ENCODE results near the gene ROR1.
"Not testable (repeated sequence)": the region's sequence is repeated elsewhere in the genome, so short reads cannot be mapped to it uniquely, and the experiment has no call there.

The ROR1 gene

GRCh38 chr1:64104585-64104984 lies 330.8 kb downstream of the ROR1 start:
- not testable (repeated sequence) for H3K4me1 ChIP-seq (ENCODE audit: insufficient read depth, low read length); H3K9ac ChIP-seq (ENCODE audit: low read length); H3K27me3 ChIP-seq (ENCODE audit: control insufficient read depth in 1 of 2, insufficient read depth in 2 of 2, low read length in 2 of 2); H3K9me3 ChIP-seq (ENCODE audit: low read length); H3K4me3 ChIP-seq (ENCODE audit: low read depth in 1 of 2, low read length in 2 of 2); H3K36me3 ChIP-seq (ENCODE audit: insufficient read depth, low read length); H3K27ac ChIP-seq (ENCODE audit: low read depth, low read length)

- Histone ChIP-seq H3K36me3 (ENCODE audit: insufficient read depth, low read length) (no peaks in the 10 kb centered on the region), H3K4me3 (ENCODE audit: low read depth in 1 of 2, low read length in 2 of 2) (no peak overlapping the region), H3K27ac (ENCODE audit: low read depth, low read length) (no peak overlapping the region)
These were observed 333.3 kb downstream of the ROR1 start for GRCh38 chr1:64107118-64107519.

GRCh38 chr1:64107632-64108031 lies 333.8 kb downstream of the ROR1 start:
- H3K9me3 ChIP-seq (ENCODE audit: low read length) = no peaks in the 10 kb centered on the region
- H3K27ac ChIP-seq (ENCODE audit: low read depth, low read length) = no peak overlapping the region
- no peaks in the 10 kb centered on the region for H3K36me3 ChIP-seq (ENCODE audit: insufficient read depth, low read length)
- H3K9ac ChIP-seq (ENCODE audit: low read length) = no peak overlapping the region
- H3K27me3 ChIP-seq (ENCODE audit: control insufficient read depth in 1 of 2, insufficient read depth in 2 of 2, low read length in 2 of 2) = no peaks in the 10 kb centered on the region
- H3K4me1 ChIP-seq (ENCODE audit: insufficient read depth, low read length) = no peaks in the 10 kb centered on the region
- no peak overlapping the region for H3K4me3 ChIP-seq (ENCODE audit: low read depth in 1 of 2, low read length in 2 of 2)

More at GRCh38 chr1:64107118-64107519, 333.3 kb downstream of the ROR1 start:
- Histone ChIP-seq H3K27me3 (ENCODE audit: control insufficient read depth in 1 of 2, insufficient read depth in 2 of 2, low read length in 2 of 2) (no peaks in the 10 kb centered on the region), H3K9ac (ENCODE audit: low read length) (no peak overlapping the region), H3K9me3 (ENCODE audit: low read length) (no peaks in the 10 kb centered on the region), H3K4me1 (ENCODE audit: insufficient read depth, low read length) (no peaks in the 10 kb centered on the region)

DNA sequence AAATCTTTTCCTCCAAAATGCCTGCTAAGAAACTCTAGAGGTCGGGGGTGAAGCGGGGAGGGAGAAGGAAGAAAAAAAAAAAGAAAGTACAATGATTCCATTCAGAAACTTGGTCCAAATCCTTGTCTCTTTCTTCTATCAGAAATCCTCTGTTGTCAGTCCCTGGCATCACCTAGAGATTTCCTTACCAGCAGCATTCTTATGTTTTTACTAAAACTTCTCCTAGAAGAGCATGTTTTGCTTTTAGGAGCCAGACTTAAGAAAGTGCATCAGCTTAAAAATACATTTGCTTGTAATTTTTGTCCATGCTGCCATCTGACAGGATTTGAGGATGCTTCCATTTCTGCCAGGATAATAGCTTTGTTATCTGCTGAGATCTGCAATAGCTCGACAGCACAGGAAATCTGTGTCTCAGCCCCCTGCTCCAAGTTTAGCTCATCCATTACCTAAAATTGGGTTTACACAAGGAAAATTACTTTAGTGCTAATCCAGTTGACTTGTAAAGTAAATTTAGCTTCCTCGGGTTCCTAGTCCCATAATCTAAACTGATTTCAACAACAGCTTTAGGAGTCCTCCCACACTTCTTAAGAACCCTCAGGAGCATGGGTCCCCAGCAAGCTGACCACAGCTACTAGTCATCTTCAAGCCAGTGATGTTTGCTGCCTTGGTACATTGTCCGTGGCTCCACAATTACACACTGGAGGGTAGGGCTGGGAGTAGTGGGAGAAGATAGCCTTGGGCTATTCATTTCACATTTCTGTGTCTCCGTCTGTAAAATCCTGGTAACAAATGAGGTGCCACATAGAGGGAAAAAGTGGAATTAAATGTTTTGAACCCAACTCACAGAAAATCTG lies 337.3 kb downstream of the ROR1 start:
- Histone ChIP-seq H3K9me3 (ENCODE audit: low read length) (no peaks in the 10 kb centered on the region), H3K4me1 (ENCODE audit: insufficient read depth, low read length) (no peaks in the 10 kb centered on the region), H3K27ac (ENCODE audit: low read depth, low read length) (no peak overlapping the region), H3K36me3 (ENCODE audit: insufficient read depth, low read length) (no peaks in the 10 kb centered on the region), H3K9ac (ENCODE audit: low read length) (no peak overlapping the region), H3K4me3 (ENCODE audit: low read depth in 1 of 2, low read length in 2 of 2) (no peak overlapping the region), H3K27me3 (ENCODE audit: control insufficient read depth in 1 of 2, insufficient read depth in 2 of 2, low read length in 2 of 2) (no peaks in the 10 kb centered on the region)

- no peaks in the 10 kb centered on the region for H3K36me3 ChIP-seq (ENCODE audit: insufficient read depth, low read length)
- H3K9me3 ChIP-seq (ENCODE audit: low read length) = no peaks in the 10 kb centered on the region
- H3K9ac ChIP-seq (ENCODE audit: low read length) = no peak overlapping the region
These were observed 338.0 kb downstream of the ROR1 start for GRCh38 chr1:64111787-64112186.

GRCh38 chr1:64112281-64112680 lies 338.5 kb downstream of the ROR1 start:
- Histone ChIP-seq H3K4me1 (ENCODE audit: insufficient read depth, low read length) (no peaks in the 10 kb centered on the region), H3K4me3 (ENCODE audit: low read depth in 1 of 2, low read length in 2 of 2) (no peak overlapping the region), H3K27me3 (ENCODE audit: control insufficient read depth in 1 of 2, insufficient read depth in 2 of 2, low read length in 2 of 2) (no peaks in the 10 kb centered on the region), H3K9ac (ENCODE audit: low read length) (no peak overlapping the region), H3K9me3 (ENCODE audit: low read length) (no peaks in the 10 kb centered on the region), H3K36me3 (ENCODE audit: insufficient read depth, low read length) (no peaks in the 10 kb centered on the region), H3K27ac (ENCODE audit: low read depth, low read length) (no peak overlapping the region)

More at GRCh38 chr1:64111787-64112186, 338.0 kb downstream of the ROR1 start:
- no peak overlapping the region for H3K27ac ChIP-seq (ENCODE audit: low read depth, low read length)
- H3K27me3 ChIP-seq (ENCODE audit: control insufficient read depth in 1 of 2, insufficient read depth in 2 of 2, low read length in 2 of 2) = no peaks in the 10 kb centered on the region
- H3K4me3 ChIP-seq (ENCODE audit: low read depth in 1 of 2, low read length in 2 of 2) = no peak overlapping the region
- no peaks in the 10 kb centered on the region for H3K4me1 ChIP-seq (ENCODE audit: insufficient read depth, low read length)

DNA sequence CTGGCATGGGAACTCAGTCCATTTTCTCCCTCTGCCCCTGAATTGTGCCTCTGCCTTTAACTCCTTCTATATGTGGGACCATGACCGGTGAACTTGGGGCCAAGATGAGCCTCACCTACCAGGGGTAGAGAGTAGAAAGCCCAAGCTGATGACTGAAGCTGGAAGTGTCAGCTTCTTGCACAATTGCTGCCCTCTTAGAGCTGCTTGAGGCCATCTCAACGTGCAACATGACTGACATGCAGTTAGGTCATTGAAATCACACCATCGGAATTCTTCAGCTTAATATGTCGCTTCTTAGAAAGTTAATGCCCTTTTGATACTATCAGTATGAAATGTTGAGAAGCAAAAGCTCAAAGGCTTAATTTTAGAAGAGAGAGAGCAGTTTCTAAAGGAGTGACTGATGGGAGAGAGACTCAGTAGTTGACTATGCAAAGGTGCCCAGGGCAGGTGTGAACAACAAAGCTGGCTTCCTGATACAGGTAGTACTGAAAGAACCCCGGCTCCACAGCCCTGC lies 340.3 kb downstream of the ROR1 start:
- Histone ChIP-seq H3K9me3 (ENCODE audit: low read length) (no peaks in the 10 kb centered on the region), H3K4me1 (ENCODE audit: insufficient read depth, low read length) (no peaks in the 10 kb centered on the region), H3K36me3 (ENCODE audit: insufficient read depth, low read length) (no peaks in the 10 kb centered on the region), H3K27me3 (ENCODE audit: control insufficient read depth in 1 of 2, insufficient read depth in 2 of 2, low read length in 2 of 2) (no peaks in the 10 kb centered on the region), H3K27ac (ENCODE audit: low read depth, low read length) (no peak overlapping the region), H3K4me3 (ENCODE audit: low read depth in 1 of 2, low read length in 2 of 2) (no peak overlapping the region), H3K9ac (ENCODE audit: low read length) (no peak overlapping the region)

- no peaks in the 10 kb centered on the region for H3K36me3 ChIP-seq (ENCODE audit: insufficient read depth, low read length)
- no peak overlapping the region for H3K9ac ChIP-seq (ENCODE audit: low read length)
- no peak overlapping the region for H3K4me3 ChIP-seq (ENCODE audit: low read depth in 1 of 2, low read length in 2 of 2)
- no peaks in the 10 kb centered on the region for H3K27me3 ChIP-seq (ENCODE audit: control insufficient read depth in 1 of 2, insufficient read depth in 2 of 2, low read length in 2 of 2)
- H3K9me3 ChIP-seq (ENCODE audit: low read length) = no peaks in the 10 kb centered on the region
- H3K27ac ChIP-seq (ENCODE audit: low read depth, low read length) = no peak overlapping the region
- no peaks in the 10 kb centered on the region for H3K4me1 ChIP-seq (ENCODE audit: insufficient read depth, low read length)
These were observed 342.7 kb downstream of the ROR1 start for GRCh38 chr1:64116537-64116936.

DNA sequence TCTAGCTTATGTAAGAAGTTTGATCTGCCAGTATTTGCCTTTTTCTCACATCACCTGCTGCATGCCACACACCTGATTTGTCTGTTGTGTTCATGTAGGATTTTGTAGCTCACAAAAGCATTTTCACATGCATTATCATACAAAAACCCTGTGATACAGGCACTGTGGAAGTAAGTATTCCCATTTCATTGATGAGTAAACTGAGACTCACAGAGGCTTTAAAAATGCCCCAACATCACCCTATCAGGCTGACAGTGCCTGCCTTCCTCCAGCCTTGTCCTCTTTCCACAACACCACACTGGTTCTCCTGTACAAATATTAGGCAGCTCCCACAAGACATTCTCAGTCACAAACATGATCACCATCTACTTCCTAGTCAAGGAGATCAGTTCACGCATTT lies 343.7 kb downstream of the ROR1 start:
- Histone ChIP-seq H3K27me3 (ENCODE audit: control insufficient read depth in 1 of 2, insufficient read depth in 2 of 2, low read length in 2 of 2) (no peaks in the 10 kb centered on the region), H3K4me1 (ENCODE audit: insufficient read depth, low read length) (no peaks in the 10 kb centered on the region), H3K4me3 (ENCODE audit: low read depth in 1 of 2, low read length in 2 of 2) (no peak overlapping the region), H3K9ac (ENCODE audit: low read length) (no peak overlapping the region), H3K27ac (ENCODE audit: low read depth, low read length) (no peak overlapping the region), H3K36me3 (ENCODE audit: insufficient read depth, low read length) (no peaks in the 10 kb centered on the region), H3K9me3 (ENCODE audit: low read length) (no peaks in the 10 kb centered on the region)

DNA sequence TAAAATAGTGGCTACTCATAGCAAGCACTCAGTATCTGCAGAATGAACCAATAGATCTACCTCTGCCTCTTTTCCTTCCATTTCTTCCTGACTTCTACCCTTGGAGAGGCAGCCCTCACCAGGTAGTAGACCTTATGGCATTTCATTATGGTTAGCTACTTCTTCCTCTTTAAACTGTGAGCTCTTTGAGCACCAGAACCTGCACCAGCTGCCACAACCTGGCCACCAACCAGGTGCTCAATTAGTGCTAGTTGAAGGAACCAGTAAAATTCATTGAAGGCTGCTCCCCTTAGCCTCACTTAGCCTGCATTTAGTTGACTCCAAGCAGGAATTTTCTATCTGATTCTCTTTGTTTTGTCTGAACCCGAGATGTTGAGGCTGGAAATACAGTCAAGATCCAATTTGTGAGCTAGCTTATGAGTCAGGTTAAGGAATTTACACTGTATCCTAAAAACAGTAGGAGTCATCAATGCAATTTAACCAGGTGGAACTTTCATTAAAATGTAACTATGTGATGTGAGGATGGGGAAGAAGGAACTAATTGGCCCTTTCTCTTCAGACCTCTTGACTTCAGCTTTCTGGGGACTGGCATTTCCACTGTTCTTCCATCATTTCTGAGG lies 348.1 kb downstream of the ROR1 start:
- Histone ChIP-seq H3K4me1 (ENCODE audit: insufficient read depth, low read length) (peaks cover 9% of the 10 kb centered on the region), H3K36me3 (ENCODE audit: insufficient read depth, low read length) (no peaks in the 10 kb centered on the region), H3K9me3 (ENCODE audit: low read length) (no peaks in the 10 kb centered on the region), H3K27ac (ENCODE audit: low read depth, low read length) (no peak overlapping the region), H3K4me3 (ENCODE audit: low read depth in 1 of 2, low read length in 2 of 2) (no peak overlapping the region), H3K9ac (ENCODE audit: low read length) (no peak overlapping the region), H3K27me3 (ENCODE audit: control insufficient read depth in 1 of 2, insufficient read depth in 2 of 2, low read length in 2 of 2) (no peaks in the 10 kb centered on the region)

DNA sequence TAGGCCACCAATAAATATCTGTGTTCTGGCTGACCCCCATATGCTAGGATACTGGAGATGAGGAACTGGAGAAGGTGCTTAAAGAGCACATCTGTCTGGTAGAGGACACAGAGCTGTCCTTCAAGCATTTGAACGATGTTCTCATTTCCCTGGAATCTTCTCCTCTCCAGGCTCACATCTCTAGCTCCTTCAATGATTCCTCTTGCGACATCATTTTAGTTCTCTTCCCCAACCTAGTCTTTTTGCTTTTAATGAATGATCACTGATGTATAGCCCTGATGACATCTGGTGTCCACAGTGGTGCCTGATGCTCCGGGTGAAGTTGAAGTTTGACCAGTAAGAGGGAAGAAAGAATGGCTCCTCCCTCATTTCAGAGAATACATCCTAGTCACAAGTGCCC lies 348.8 kb downstream of the ROR1 start:
- H3K27me3 ChIP-seq (ENCODE audit: control insufficient read depth in 1 of 2, insufficient read depth in 2 of 2, low read length in 2 of 2) = no peaks in the 10 kb centered on the region
- no peak overlapping the region for H3K9ac ChIP-seq (ENCODE audit: low read length)
- no peaks in the 10 kb centered on the region for H3K36me3 ChIP-seq (ENCODE audit: insufficient read depth, low read length)
- H3K4me3 ChIP-seq (ENCODE audit: low read depth in 1 of 2, low read length in 2 of 2) = no peak overlapping the region
- no peaks in the 10 kb centered on the region for H3K9me3 ChIP-seq (ENCODE audit: low read length)
- H3K4me1 ChIP-seq (ENCODE audit: insufficient read depth, low read length) = peaks cover 9% of the 10 kb centered on the region
- no peak overlapping the region for H3K27ac ChIP-seq (ENCODE audit: low read depth, low read length)
